Epithelial cell of esophagus (primary cell): ENCODE measurements around the gene CYFIP2.

Experiments used
- DNase-seq: peaks from one replicate; pipeline ENCODE4 v3.0.0; 2010; ENCODE audit warnings: low read depth
- H3K4me3 ChIP-seq: 2 replicates; pipeline ENCODE4 v1.5.1; 2011; ENCODE audit warnings: mild to moderate bottlenecking, low read length, control low read depth
- CTCF ChIP-seq: IDR thresholded peaks from 2 replicates; pipeline ENCODE4 v1.5.1; 2011; ENCODE audit warnings: low read depth, mild to moderate bottlenecking, low read length, control low read depth, inconsistent platforms; ENCODE audit not compliant: insufficient read depth; ENCODE audit errors: missing control alignments

CYFIP2 gene

GRCh38 chr5:157280927-157281326 is 15.0 kb downstream of the CYFIP2 start:
- no peak overlapping the region for H3K4me3 ChIP-seq
- no peak for TF ChIP-seq CTCF
- peak; percentile 81 for DNase-seq

GRCh38 chr5:157282150-157282549 is 16.2 kb downstream of the CYFIP2 start:
- TF ChIP-seq CTCF = no peak
- no peak for DNase-seq
- no peak overlapping the region for H3K4me3 ChIP-seq

GRCh38 chr5:157283434-157283833 is 17.5 kb downstream of the CYFIP2 start:
- H3K4me3 ChIP-seq = no peak overlapping the region
- TF ChIP-seq CTCF = no peak
- DNase-seq = no peak

- no peak overlapping the region for H3K4me3 ChIP-seq
- no peak for DNase-seq
- no peak for TF ChIP-seq CTCF
Observed at GRCh38 chr5:157284458-157285212, 18.7 kb downstream of the CYFIP2 start.

- no peak overlapping the region for H3K4me3 ChIP-seq
- no peak for TF ChIP-seq CTCF
- DNase-seq = no peak
Observed at GRCh38 chr5:157285310-157286035, 19.6 kb downstream of the CYFIP2 start.

- H3K4me3 ChIP-seq = no peak overlapping the region
- TF ChIP-seq CTCF = no peak
- DNase-seq = no peak
Observed at GRCh38 chr5:157286761-157287211, 20.9 kb downstream of the CYFIP2 start.
